Right lobe of liver (tissue), 4 donors: ENCODE data around the gene PRSS33.

ENCODE experiments used
- CTCF ChIP-seq, 4 donors: fragments of 200-600 bp in 3 of 4; fragments of 450-650 bp in 1 of 4; IDR thresholded peaks; one replicate each; pipeline versions ENCODE4 v1.5.1 to v1.8.0; 2016 to 2022; ENCODE audit warnings: antibody characterized with exemption in 4 of 4, mild to moderate bottlenecking in 2 of 4
- POLR2A ChIP-seq: fragments of 450-650 bp; IDR thresholded peaks from one replicate; pipeline ENCODE4 v1.6.1; 2017; ENCODE audit warnings: antibody characterized with exemption, mild to moderate bottlenecking
- donor health status: DM: no; HTN: no; CAD: no.
- donor health status: DM: no; HTN: no; CAD: no.
- donor health status: DM: no; HTN: yes; CAD: no.

- TF ChIP-seq CTCF (IDR thresholded peaks at IDR 0.05), result no peak
- TF ChIP-seq POLR2A, result no peak
Measured at GRCh38 chr16:2786826-2787151, 571 bp downstream of the PRSS33 start.
